SH-SY5Y (cell line): ENCODE measurements around the gene ASB6.

Source experiments
- GATA2 ChIP-seq: IDR thresholded peaks from 2 replicates; pipeline ENCODE4 v1.6.1; 2011; ENCODE audit warnings: mild to moderate bottlenecking, low read depth, low read length
- GATA3 ChIP-seq: IDR thresholded peaks from 2 replicates; pipeline ENCODE4 v1.6.1; 2011; ENCODE audit warnings: low read depth, mild to moderate bottlenecking, low read length, moderate library complexity

DNA sequence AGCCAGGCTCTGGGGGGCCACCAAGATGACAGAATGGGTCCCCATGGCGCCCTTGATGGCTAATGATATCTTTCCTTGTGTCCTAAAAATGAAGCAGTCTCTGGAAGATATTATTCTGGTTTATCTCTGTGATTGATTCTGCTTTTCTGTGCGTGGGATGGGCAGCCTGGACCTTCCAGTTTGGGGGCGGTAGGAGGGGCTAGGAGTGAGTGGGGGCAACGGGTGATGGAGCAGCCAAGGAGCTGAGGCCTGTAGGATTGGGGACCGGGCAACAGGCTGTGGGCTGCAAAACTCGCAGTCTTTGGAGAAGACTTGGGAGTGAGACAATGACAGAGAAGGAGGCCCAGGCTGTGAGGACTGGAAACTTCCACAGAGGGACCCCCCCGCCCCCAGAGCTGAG lies 32.3 kb upstream of the ASB6 start:
- TF ChIP-seq GATA2: no peak
- no peak for TF ChIP-seq GATA3
